ENCODE results near the gene ANKLE1. TPM values are rescaled to one million over a fixed set of nuclear protein-coding genes. Genes with fewer than 3 reads are reported as not detected.

The ANKLE1 gene
- polyA plus RNA-seq, 2 of the 4 experiments (the other 2 are of a cell fraction), result 0.56 to 0.74 TPM

DNA sequence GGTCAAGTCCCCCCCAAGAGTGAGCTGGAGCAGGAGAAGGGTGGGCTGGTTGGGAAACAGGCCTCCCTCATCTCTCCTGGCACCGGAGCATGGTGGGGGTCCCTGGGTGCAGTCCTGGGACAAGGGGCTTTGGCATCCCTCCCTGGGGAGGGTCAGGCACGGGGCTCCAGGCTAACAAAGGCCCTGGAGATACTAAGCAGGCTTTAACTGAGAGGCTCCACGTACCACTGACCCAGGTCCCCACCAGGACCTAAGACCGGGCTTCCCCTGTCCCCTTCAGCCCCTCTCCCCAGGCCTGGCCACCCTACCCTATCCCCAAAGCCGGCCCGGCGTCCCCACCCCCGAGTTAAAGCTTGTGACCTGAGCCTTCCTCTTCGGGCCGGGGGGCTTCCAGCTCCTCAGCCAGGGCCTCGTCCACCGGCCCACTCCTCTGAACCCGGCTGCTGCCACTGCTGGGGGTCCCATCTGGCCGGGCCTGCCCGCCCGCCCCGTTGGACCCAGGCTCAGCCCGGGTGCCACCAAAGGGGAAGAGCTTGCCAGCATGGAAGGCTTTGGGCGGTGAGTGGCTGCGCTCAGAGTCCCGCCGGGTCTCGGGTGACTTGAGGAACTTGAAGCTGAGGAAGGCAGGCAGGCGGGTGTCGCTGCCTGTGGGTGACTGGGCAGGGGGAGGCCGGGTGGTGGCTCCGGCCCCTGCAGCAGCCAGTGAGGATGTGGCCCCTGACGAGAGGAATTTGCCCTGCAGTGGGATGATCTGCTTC is 42.8 kb downstream of the ANKLE1 start:
- Histone ChIP-seq H3K4me1 (no peaks in the 10 kb centered on the region), H3K4me2 (no peak overlapping the region), H3K4me3 (no peak overlapping the region), H3K9me3 (no peaks in the 10 kb centered on the region), H3K27ac (no peak overlapping the region)
- TF ChIP-seq EHMT2 (IDR thresholded peaks at IDR 0.05; ENCODE audit: low read depth), result no peak
- TF ChIP-seq, protein P1, sequence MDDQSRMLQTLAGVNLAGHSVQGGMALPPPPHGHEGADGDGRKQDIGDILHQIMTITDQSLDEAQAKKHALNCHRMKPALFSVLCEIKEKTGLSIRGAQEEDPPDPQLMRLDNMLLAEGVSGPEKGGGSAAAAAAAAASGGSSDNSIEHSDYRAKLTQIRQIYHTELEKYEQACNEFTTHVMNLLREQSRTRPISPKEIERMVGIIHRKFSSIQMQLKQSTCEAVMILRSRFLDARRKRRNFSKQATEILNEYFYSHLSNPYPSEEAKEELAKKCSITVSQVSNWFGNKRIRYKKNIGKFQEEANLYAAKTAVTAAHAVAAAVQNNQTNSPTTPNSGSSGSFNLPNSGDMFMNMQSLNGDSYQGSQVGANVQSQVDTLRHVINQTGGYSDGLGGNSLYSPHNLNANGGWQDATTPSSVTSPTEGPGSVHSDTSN (IDR thresholded peaks at IDR 0.05), result no peak
- no peak for TF ChIP-seq SREBF2 (IDR thresholded peaks at IDR 0.05)
- TF ChIP-seq, protein P2, sequence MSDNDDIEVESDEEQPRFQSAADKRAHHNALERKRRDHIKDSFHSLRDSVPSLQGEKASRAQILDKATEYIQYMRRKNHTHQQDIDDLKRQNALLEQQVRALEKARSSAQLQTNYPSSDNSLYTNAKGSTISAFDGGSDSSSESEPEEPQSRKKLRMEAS (IDR thresholded peaks at IDR 0.05), result no peak
- TF ChIP-seq, protein P3, sequence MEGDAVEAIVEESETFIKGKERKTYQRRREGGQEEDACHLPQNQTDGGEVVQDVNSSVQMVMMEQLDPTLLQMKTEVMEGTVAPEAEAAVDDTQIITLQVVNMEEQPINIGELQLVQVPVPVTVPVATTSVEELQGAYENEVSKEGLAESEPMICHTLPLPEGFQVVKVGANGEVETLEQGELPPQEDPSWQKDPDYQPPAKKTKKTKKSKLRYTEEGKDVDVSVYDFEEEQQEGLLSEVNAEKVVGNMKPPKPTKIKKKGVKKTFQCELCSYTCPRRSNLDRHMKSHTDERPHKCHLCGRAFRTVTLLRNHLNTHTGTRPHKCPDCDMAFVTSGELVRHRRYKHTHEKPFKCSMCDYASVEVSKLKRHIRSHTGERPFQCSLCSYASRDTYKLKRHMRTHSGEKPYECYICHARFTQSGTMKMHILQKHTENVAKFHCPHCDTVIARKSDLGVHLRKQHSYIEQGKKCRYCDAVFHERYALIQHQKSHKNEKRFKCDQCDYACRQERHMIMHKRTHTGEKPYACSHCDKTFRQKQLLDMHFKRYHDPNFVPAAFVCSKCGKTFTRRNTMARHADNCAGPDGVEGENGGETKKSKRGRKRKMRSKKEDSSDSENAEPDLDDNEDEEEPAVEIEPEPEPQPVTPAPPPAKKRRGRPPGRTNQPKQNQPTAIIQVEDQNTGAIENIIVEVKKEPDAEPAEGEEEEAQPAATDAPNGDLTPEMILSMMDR (IDR thresholded peaks at IDR 0.05), result no peak
- TF ChIP-seq TFCP2L1 (CRISPR knock-in tag; IDR thresholded peaks at IDR 0.05), result no peak
- TF ChIP-seq FOSL2 (IDR thresholded peaks at IDR 0.05), result no peak
- no peak for TF ChIP-seq FOSL2 (CRISPR knock-in tag; IDR thresholded peaks at IDR 0.05)
- TF ChIP-seq EP300 (IDR thresholded peaks at IDR 0.05), result no peak
- no peak for TF ChIP-seq RARB (CRISPR knock-in tag; IDR thresholded peaks at IDR 0.05)
- no peak for TF ChIP-seq NPAS2 (CRISPR knock-in tag; IDR thresholded peaks at IDR 0.05; ENCODE audit: borderline replicate concordance)
- TF ChIP-seq JUNB (IDR thresholded peaks at IDR 0.05), result no peak
- TF ChIP-seq MYC (IDR thresholded peaks at IDR 0.05; ENCODE audit: borderline replicate concordance, low read length), result no peak
- TF ChIP-seq, protein P4, sequence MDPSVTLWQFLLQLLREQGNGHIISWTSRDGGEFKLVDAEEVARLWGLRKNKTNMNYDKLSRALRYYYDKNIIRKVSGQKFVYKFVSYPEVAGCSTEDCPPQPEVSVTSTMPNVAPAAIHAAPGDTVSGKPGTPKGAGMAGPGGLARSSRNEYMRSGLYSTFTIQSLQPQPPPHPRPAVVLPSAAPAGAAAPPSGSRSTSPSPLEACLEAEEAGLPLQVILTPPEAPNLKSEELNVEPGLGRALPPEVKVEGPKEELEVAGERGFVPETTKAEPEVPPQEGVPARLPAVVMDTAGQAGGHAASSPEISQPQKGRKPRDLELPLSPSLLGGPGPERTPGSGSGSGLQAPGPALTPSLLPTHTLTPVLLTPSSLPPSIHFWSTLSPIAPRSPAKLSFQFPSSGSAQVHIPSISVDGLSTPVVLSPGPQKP (IDR thresholded peaks at IDR 0.05; ENCODE audit: low read depth, low read length), result no peak
- TF ChIP-seq SMC3 (IDR thresholded peaks at IDR 0.05), result no peak
- no peak for TF ChIP-seq HOXB13 (CRISPR knock-in tag; IDR thresholded peaks at IDR 0.05; ENCODE audit: low read depth)
- no peak for TF ChIP-seq NR3C1 (IDR thresholded peaks at IDR 0.05)
- no peak for TF ChIP-seq ZFP36 (IDR thresholded peaks at IDR 0.05; ENCODE audit: borderline replicate concordance, partially characterized antibody)
- ATAC-seq (no peak), DNase-seq (ENCODE audit: low read depth in 1 of 2, low spot score in 1 of 2) (no peak), FAIRE-seq (no peak)
- ChIA-PET POLR2A (no interaction called here), CTCF (no interaction called here)
- WGBS (ENCODE audit: missing lambda C conversion rate), result 93% methylated on average over 7 of the region's 28 CpGs

DNA sequence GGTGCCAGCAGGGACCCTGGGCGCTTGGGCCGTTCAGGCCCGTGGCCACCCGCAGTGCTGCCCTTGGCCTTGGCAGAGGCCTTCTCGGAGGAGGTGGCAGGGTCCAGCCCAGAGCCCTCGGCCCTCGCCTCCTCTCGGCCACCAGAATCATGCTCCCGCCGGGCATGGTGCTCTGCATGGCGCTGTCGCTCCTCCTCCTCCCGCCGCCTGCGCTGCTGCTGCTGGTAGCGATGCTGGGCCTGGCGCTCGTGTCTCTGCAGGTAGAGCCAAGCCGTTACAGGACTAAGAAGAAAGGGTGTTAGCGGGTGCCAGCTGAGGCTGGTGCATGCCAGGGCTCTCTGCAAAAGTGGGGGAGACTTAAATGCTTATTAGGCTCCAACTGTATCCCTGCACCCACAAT is 43.4 kb downstream of the ANKLE1 start:
- TF ChIP-seq, protein P5, sequence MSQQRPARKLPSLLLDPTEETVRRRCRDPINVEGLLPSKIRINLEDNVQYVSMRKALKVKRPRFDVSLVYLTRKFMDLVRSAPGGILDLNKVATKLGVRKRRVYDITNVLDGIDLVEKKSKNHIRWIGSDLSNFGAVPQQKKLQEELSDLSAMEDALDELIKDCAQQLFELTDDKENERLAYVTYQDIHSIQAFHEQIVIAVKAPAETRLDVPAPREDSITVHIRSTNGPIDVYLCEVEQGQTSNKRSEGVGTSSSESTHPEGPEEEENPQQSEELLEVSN (IDR thresholded peaks at IDR 0.05; ENCODE audit: borderline replicate concordance, low read depth), result no peak
- TF ChIP-seq, protein P6, sequence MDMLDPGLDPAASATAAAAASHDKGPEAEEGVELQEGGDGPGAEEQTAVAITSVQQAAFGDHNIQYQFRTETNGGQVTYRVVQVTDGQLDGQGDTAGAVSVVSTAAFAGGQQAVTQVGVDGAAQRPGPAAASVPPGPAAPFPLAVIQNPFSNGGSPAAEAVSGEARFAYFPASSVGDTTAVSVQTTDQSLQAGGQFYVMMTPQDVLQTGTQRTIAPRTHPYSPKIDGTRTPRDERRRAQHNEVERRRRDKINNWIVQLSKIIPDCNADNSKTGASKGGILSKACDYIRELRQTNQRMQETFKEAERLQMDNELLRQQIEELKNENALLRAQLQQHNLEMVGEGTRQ (IDR thresholded peaks at IDR 0.05), result no peak
- TF ChIP-seq, protein P7, sequence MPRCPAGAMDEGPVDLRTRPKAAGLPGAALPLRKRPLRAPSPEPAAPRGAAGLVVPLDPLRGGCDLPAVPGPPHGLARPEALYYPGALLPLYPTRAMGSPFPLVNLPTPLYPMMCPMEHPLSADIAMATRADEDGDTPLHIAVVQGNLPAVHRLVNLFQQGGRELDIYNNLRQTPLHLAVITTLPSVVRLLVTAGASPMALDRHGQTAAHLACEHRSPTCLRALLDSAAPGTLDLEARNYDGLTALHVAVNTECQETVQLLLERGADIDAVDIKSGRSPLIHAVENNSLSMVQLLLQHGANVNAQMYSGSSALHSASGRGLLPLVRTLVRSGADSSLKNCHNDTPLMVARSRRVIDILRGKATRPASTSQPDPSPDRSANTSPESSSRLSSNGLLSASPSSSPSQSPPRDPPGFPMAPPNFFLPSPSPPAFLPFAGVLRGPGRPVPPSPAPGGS (IDR thresholded peaks at IDR 0.05), result no peak
- TF ChIP-seq RNF2 (IDR thresholded peaks at IDR 0.05; ENCODE audit: borderline replicate concordance, low read depth) (no peak), MAZ (IDR thresholded peaks at IDR 0.05; ENCODE audit: borderline replicate concordance, low read depth, low read length) (no peak), NFE2L2 (conservative IDR thresholded peaks at IDR 0.05; ENCODE audit: low read length) (no peak)
- TF ChIP-seq, protein P1 (IDR thresholded peaks at IDR 0.05), result no peak
- DNase-seq (ENCODE audit: low read depth in 1 of 2, low spot score in 1 of 2) (no peak), ATAC-seq (no peak), FAIRE-seq (no peak)
- ChIA-PET CTCF (interaction anchor here (0.5 kb wide), 1 partner anchor 477 kb away, joined by 4 read pairs; no protein-coding TSS in a partner anchor), POLR2A (no interaction called here)
- Histone ChIP-seq H3K4me3 (no peak overlapping the region), H3K4me2 (no peak overlapping the region), H3K9me3 (no peaks in the 10 kb centered on the region), H3K27ac (no peak overlapping the region), H3K4me1 (no peaks in the 10 kb centered on the region)
- WGBS (ENCODE audit: missing lambda C conversion rate), result 95% methylated on average over 12 of the region's 20 CpGs

Measured in A549 (cell line).